HG03103 (cell line): ENCODE measurements around the gene POLR3A.
A peak's percentile ranks its signal among the peaks of the same experiment; 100 is the strongest.

Source experiments
- ATAC-seq: cut with Tn5 transposase; IDR thresholded peaks from one replicate; pipeline ENCODE4 v1.9.1; 2021; ENCODE audit warnings: low read depth; ENCODE audit not compliant: unreplicated experiment

Gene POLR3A

DNA sequence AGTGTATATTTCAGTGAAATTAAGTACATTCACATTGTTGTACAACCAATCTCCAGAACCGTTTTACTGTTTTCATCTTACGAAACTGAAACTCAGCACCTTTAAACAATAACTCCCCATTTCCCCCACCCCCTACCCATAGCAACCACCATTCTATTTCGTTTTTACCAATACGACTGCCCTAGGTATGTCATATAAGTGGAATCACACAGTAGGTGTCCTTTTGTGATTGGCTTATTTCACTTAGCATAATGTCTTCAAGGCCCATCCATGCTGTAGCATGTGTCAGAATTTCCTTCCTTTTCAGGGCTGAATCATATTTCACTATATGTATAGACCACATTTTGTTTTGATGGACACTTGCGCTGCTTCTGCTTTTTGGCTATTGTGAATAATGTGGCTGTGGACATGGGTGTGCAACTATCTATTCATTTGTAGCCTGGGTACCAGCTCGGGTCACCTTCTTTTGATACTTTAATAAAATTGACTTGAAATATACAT, 68.4 kb downstream of the POLR3A start:
- no peak for ATAC-seq

DNA sequence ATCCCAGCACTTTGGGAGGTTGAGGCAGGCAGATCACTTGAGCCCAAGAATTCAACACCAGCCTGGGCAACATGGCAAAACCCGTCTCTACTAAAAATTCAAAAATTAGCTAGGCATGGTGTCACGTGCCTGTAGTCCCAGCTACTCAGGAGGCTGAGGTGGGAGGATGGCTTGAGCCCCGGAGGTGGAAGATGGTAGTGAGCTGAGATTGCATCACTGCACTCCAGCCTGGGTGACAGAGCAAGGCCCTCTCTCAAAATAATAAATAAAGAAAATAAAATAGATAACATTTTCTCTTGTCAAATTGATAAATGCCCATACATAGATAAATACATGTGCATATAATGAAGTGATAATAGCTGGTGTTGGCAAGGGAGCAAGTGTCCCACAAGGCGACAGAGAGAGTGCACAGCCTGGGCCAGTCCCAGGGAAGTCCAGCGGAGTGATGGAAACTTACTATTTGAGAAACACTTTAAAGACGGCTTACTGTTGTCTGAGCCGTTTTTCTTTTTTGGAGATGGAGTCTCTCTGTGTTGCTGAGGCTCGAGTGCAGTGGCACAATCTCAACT, 69.3 kb downstream of the POLR3A start:
- ATAC-seq = no peak

- no peak for ATAC-seq
These were observed 69.9 kb downstream of the POLR3A start for GRCh38 chr10:77959384-77959783.

GRCh38 chr10:77955136-77955535, 74.2 kb downstream of the POLR3A start:
- no peak for ATAC-seq

DNA sequence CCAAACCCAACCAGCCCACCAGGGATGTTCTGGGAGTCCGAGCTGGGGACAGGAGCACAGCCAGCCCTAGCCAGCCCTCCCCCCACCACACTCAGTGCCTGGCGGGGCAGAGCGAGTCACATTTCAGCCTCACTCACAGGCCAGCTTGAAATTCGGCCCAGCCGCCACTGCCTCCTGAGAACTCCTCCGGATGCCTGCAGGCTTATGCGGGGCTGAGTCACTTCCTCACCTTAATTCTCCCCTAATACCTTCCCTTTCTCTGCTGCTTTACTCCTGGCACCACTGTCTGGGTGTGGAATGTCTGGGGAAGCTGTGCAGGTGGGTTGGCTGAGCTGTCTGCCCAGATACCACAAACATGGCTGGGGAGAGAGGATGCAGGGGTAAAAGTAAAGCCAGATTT, 80.1 kb downstream of the POLR3A start:
- no peak for ATAC-seq

DNA sequence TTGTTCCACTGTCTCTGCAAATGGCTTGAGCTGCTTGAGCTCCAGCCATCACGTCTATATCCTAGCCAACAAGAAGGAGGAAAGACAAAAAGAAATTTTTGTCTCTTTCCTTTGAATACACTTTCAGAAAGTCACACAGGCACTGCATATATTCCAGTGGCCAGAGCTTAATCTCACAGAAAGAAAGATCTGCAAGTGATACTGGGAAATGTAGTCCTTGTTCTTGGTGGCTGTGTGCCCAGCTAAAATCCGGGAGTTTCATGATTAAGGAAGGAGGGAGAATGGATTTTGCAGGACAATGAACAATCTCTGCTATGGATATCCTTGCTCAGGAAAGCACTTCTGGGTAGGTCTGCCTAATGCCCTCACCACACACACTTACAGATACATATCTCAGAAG, 83.2 kb downstream of the POLR3A start:
- no peak for ATAC-seq

GRCh38 chr10:77944519-77944918, 84.8 kb downstream of the POLR3A start:
- ATAC-seq = no peak

DNA sequence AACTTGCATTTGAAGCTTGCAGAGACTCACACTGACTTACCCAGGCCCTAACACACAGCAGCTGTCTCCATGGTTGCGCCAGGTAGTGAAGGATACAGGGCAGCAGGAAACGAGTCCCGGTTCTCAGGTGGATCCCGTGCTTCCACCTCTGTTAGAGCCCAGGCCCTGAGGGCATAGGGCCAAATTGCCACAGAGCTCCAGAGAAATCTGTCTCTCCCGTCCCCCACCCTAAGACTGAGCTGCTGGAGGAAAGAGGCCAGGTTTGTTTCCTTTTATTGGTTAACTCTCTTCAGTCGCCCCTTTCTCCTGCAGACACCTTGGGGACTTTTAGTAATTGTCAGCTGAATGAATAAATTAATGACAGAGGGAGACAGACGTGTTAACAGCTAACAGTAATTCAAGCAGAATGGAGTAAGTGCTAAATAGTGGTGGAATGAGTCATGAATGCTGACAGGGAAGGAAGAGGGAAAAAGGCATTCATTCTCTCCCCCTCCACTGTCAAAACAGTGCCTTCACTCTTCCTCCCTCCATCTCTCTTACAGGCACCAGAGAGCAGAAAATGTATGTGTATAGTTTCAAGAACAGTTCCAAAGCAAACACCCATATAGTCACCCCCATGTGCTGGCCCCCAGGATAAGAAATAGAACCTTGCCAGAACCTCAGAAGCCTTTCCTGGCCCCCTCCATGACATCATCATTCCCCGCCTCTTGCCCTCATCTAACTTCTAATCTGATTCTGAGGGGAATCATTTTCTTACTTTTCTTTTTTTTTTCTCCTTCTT, 86.0 kb downstream of the POLR3A start:
- ATAC-seq = no peak

DNA sequence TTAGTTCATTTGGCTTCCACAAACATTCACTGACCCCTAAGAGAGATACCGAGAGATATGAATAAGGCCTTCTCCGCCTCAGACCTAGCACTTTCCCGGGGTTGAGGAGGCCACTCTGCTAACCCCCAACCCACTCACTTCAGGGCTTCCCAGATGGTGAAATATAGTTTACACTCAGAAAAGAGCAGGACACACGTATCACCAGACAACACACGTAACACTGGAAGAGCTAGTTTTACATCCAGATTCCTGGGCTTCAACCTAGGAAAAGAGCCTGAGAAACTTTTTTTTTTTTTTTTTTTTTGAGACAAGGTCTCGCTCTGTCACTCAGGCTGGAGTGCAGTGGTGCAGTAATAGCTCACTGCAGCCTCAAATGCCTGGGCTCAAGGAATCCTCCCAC, 87.5 kb downstream of the POLR3A start:
- no peak for ATAC-seq

- ATAC-seq = no peak
These were observed 88.7 kb downstream of the POLR3A start for GRCh38 chr10:77940627-77941026.

DNA sequence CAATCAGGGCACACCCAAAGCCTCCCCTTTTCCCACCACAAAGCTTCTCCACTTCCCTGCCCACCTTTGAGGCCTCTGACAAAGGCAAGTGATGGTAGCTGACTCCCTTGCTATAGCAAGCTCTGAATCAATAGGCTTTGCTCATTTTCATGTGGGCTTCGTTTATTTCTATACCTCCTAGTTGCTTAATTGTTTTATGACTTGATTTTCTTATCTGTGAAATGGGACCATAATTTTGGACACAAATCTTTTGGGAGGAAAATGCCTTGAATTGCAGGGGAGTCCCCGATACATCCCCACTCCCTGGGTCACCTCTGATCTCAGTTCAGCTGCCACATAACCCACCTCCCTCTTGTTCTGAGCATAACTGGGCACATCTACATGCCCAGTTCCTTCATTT, 89.1 kb downstream of the POLR3A start:
- no peak for ATAC-seq

GRCh38 chr10:77939561-77940001, 89.7 kb downstream of the POLR3A start:
- ATAC-seq = no peak

DNA sequence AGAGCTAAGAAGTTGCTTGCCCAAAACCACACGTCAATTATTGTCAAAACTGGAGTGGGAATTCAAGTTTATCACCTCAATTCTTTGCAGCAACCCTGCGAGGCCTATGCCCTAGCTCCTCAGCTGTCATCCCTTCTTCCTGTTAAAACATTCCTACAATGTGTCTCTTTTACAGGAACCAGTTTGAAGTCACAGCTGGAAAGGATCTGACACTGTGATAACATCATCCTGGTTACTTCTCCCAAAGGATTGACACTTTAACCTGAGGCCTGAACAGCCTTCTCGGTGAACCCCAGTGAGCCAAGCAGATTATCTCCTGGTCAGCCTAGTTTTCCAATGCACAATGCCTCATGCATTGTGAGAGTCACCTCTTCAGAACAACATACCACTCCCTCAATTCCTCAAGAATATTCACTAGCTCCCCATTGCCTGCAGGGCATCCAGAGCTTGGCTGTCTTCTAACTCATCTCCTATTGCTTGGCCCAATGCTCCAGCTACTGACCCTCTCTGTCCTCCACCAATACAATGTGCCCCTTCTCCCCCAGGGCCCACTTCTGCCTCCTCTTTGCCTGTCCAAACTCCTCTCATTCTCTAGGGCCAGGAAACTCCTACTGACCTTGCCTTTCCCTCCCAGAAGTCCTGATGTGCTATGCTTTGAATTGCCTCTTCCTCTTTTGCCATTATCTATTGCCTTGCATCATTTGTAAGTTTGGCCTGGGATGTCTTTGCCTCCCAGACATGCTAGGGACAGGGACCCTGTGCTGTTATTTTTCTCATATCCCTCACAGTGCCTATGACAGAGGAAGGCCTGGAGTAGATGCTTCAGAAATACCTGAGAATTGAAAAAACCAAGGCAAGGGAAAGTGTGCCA, 92.4 kb downstream of the POLR3A start:
- no peak for ATAC-seq

GRCh38 chr10:77932016-77932715, 97.1 kb downstream of the POLR3A start:
- no peak for ATAC-seq

DNA sequence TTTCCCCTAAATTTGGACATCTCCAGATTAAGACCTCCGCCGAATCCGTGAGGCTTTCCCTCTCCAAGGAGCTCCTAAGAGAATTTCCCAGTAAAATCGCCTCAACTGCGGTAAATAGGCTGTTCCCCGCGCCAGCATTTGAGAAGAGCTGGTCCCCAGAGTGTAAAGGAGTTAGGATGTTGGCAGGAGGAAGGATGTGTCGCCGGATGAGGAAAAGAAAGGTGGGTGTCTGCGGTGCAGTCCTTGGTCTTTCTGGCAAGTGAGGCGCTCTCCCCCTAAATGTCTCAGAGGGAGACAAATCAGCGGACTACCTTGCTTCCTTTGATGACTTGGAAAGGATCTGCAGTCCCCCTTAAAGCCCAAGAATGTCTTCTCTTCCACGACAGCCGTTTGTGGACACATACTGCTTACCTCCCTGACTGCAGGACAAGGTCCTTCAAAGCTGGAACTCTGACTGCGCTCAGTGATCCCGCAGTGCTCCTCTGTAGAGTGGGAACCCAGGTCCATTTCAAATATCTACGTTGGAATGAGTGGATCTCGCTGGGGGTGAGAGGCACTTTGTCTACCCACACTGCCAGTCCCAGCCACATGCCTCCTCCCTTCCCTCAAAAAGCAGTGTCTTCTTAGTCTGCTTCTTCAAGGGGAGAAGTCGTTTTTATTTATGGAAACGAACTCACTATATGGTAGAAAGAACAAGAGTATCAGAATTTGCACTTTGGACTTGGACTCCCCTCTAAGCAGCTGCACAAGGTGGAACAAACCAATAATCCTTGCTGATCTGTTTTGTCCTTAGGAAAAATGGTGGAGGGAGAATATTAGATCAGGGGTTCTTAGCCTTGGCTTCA, 101.7 kb downstream of the POLR3A start:
- no peak for ATAC-seq

- ATAC-seq = peak; percentile 70
These were observed 102.5 kb downstream of the POLR3A start, which contains the start of gene DLG5 for GRCh38 chr10:77926566-77927401. Gene DLG5, minus strand, starts transcription at chr10:77926755. Its CDS starts 235 bp downstream, at chr10:77926520.

DNA sequence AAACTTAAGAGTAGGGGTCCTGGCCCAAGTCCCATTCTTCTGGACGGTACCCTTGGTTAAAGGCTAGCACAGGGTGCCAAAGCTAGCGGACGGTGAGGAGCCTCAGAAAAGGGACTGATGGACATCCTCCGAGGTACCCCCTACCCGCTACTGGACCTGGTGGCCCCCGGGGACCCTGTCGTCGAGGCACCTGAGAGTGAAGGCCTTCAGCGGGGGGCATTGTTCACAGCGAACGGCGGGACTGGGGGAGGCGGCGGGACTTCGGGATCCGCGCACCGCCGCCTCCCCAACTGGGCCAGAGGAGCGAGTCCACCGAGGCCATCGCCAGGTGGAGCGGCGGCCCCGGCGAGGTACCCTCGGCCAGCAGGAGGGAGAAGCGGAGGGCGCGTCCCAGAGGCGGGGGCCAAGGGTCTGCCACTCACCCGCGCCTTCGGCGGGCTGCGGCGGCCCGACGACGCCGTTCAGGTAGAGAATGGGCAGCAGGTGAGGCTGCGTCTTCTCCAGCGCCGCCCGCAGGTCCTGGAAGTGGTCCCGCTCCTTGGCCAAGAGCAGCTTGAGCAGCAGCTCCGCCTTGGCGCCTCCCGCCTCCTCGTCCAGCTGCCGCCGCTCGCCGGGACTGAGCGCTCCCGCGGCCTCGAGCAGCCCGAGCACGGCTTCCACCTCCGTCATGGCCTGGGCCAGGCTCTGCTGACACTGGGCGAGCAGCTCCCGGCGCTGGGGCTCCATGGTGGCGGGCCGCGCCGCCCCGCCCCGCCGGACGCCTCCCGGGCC, 103.3 kb downstream of the POLR3A start:
- peak; percentile 43 for ATAC-seq

- no peak for ATAC-seq
These were observed 103.9 kb downstream of the POLR3A start for GRCh38 chr10:77925410-77925794.
